GM18873 (cell line): ENCODE results near the gene WSCD2.

Source experiments
- ATAC-seq: cut with Tn5 transposase; IDR thresholded peaks from one replicate; pipeline ENCODE4 v1.9.1; 2021; ENCODE audit warnings: mild to moderate bottlenecking, moderate library complexity, moderate number of reproducible peaks; ENCODE audit not compliant: unreplicated experiment, low FRiP score

WSCD2 gene

GRCh38 chr12:108255252-108255602, 126.1 kb downstream of the WSCD2 start:
- no peak for ATAC-seq

- no peak for ATAC-seq
These were observed 127.9 kb downstream of the WSCD2 start for GRCh38 chr12:108257004-108257403.

DNA sequence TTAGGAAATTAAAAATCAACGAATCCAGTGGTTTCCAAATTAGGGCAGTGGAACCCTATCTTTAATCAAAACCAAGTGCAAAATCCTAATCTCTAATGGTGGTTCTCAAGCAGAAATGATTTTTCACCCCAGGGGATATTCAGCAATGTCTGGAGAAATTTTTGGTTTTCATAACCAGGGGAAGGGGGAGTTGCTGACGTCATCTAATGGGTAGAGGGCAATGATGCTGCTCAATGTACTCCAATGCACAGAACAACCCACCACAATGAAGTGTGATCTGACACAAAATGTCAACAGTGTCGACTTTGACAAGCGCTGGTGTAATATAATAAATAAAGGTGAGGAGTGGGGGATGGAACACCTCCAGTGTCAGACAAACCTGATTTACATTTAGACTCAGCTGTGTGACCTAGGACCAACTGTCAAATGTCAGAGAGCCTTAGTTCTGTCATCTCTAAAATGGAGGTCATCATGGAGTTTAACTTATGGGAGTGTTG, 128.6 kb downstream of the WSCD2 start:
- ATAC-seq = no peak

- no peak for ATAC-seq
These were observed 131.0 kb downstream of the WSCD2 start for GRCh38 chr12:108260039-108260438.

GRCh38 chr12:108260969-108261368, 131.9 kb downstream of the WSCD2 start:
- ATAC-seq = no peak

DNA sequence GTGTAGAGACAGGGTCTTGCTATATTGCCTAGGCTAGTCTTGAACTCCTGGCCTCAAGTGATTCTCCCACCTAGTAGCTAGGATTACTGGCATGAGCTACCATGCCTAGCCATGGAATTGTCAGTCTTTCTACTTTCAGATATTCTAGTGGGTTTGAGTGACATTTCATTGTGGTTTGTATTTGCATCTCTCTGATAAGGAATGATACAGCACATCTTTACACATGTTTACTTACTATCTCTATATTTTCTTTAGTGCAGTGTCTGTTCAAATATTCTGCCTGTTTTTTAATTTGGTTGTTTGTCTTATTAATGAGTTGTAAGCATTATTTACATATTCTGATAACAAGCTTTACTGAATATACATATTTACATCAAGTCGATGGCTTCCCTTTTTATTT, 136.4 kb downstream of the WSCD2 start:
- ATAC-seq = no peak

DNA sequence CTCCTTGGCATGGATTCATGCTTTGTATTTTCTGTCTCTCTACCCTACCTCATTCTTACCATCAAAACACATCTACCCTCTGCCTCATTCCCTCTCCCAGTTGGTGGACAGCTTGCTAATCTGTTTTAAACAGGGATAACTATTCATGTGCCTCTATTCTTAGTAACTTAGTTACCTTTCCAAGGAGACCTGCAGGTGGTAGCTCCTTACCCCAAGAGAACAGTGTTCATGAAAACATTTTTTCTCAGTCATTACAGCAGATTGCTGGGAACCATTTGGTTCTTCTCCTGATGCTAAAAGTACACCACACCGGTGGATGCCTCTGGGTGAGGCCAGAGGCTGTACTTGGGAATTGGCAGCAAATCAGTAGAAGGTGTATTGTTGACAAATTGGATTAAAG, 137.0 kb downstream of the WSCD2 start:
- ATAC-seq = no peak

DNA sequence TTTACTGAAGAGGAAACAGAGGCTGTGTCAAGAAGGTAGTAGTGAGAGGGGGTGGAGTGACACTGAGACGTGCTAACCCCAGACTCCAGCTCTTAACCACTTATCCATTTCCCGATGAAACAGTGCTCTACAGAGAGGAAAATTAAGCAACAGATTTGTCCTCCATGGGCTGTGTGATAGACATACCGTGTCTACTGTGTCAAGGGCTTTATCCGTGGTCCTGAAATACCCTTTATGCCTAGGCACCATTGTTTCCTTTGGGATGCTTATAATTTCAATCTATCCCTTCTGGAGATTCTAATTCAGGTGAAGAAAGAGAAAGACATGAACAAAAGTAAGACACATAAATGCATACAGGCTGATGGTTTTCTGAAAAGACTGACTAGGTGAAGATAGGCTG, 138.4 kb downstream of the WSCD2 start:
- ATAC-seq = no peak

DNA sequence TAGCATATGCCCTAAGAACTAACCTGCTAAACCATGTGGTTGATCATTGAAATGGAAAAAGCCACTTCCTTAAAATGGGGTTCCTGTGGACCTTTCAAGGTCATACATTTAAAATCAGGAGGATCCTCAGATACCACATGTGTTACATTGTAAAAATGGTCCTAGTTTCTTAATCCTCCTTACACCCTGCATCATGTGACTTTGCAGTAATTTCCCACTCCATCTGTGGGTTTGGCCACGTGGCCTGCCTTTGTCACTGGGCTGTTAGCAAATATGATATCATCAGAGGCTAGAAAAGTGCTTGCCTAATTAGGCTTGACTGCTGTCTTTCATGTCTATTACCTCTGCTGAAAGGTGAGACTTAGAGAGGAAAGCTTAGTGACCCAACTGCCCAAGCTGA, 139.3 kb downstream of the WSCD2 start:
- no peak for ATAC-seq

- no peak for ATAC-seq
These were observed 140.1 kb downstream of the WSCD2 start for GRCh38 chr12:108269224-108269623.

DNA sequence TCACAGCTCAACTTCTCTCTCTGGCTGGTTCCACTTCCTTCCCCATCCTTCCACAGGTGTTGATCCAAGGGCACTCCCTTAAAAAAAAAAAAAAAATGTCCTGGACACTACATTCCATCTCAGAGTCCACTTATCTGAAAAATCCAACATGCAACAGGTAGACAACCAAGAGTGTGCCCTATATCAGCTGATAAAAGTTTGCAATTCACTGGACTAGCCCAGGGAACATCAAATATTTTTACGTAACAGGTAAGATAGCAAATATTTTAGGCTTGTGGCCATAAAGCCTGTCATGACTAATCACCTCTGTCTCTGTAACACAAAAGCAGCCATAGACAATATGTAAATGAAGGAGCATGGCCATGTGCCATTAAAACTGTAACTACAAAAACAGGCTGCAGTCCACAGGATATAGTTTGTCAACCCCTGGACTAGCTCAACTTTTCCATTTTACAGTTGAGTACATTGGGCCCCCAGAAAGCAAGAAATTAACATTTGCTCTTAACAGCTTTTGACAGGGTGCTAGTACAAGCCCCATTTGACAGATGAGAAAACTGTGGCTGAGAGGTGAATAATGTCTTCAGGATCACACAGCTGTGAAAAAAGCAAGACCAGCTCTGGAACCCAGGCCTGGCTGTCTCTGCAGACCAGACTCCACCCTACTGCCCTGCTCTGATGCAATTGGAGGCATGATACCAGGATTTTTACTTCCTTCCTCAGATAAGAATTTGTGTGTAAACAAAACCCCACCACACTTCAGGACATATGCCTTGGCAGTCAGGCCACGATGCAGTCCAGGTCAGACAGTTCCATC, 141.2 kb downstream of the WSCD2 start:
- no peak for ATAC-seq

GRCh38 chr12:108270849-108271143, 141.7 kb downstream of the WSCD2 start:
- ATAC-seq = no peak

GRCh38 chr12:108271951-108272872, 143.1 kb downstream of the WSCD2 start:
- ATAC-seq = no peak

DNA sequence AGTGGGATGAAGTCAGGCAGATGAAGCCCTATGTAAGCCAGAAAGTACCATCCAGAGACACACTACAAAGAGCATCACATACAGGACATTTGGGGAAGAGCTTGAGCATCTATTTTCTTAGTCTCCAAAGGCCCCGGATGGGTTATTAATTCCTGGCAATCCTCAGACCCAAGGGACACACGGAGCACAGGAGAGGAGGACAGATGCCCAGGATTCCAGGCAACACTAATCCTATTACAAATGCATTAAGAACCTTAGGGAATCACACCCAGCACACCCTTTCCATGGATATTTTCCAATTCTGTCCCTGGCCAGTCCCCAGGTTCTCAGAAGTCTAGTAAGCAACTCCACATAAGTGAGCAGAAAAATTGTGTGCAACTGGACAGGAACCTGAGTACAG, 144.1 kb downstream of the WSCD2 start:
- ATAC-seq = no peak

- no peak for ATAC-seq
These were observed 148.5 kb downstream of the WSCD2 start for GRCh38 chr12:108277613-108278012.

GRCh38 chr12:108282160-108282559, 153.1 kb downstream of the WSCD2 start:
- no peak for ATAC-seq

GRCh38 chr12:108282676-108283075, 153.6 kb downstream of the WSCD2 start:
- no peak for ATAC-seq

DNA sequence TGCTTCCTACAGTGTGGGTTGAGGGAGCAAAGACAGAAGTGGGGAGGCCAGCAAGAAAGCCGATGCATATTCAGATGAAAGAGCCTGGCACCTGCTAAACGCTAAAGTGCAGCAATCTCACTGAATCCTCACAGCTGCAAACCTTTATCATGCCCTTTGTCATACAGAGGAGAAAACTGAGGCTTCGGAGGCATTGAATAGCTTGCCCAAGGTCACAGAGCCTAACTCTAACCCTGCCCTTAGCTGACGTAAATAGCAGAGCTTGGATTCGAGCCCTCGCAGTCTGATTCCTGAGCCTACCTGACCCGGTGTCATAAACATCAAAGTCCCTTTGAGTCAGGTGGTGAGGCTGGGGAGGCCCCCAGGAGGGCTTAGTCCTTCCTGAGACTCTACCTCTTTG, 155.1 kb downstream of the WSCD2 start:
- ATAC-seq = no peak

DNA sequence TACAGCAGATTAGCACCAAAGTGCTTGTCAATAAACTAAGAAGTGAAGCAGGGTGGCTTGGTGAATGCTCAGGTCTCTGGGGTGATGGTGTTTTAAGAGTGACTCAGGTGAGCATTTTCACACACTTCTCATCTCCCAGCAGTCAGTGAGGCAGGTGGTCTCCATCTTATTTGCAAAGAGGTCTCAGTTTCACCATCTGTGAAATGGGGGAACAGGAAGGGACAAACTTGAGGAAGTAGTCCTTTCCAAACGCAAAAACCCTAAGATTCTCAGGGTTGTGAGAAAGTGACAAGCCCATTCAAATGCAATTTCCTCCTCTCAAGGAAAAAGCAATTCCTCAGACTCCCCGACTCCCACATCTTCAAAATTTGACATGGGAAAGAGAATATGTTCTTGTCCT, 155.9 kb downstream of the WSCD2 start:
- ATAC-seq = no peak

GRCh38 chr12:108287227-108287626, 158.1 kb downstream of the WSCD2 start:
- ATAC-seq = no peak

DNA sequence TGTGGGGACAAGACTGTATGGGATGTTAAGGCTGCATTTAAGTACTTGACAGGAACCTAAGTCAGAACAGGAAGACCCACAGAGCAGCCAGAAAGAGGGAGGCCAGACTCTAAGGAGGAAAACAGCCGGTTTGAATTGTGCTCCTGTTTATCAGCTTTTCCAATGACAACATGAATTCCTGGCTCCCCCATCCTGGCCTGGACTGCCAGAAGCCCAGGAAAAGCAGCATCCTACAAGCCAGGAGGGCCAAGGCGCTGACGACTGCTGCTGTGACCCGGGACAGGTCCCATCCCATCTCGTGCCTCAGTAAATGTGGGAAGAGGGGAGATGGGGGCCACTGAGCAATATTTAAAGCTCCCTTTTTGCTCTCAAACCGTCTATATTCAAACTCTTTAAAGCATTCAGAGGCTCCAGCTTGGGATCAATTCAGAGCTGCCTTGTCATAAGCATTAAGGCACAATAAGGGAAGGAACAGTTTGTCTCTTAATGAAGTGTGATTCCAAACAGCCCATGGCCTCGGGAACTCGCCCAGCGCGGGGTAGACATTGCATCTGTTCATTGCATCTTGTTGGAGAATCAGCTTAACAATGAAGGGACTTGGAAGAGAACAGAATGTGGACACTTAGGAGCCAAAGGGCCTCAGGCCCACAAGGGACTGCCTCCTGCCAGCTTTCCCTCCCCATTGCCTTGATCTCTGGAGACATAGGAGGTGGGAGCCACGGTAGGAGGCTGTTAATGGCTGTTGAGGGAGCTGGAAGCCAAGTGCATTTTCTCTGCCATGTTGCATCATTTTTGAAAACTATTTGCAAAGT, 160.5 kb downstream of the WSCD2 start:
- ATAC-seq = no peak
